HG03558 (cell line): ENCODE results near the gene MARS1.
A peak's percentile ranks its signal among the peaks of the same experiment; 100 is the strongest.

Experiments used
- ATAC-seq: cut with Tn5 transposase; IDR thresholded peaks from one replicate; pipeline ENCODE4 v1.9.1; 2021; ENCODE audit warnings: moderate number of reproducible peaks; ENCODE audit not compliant: unreplicated experiment; ENCODE audit errors: extremely low read depth

Gene MARS1

DNA sequence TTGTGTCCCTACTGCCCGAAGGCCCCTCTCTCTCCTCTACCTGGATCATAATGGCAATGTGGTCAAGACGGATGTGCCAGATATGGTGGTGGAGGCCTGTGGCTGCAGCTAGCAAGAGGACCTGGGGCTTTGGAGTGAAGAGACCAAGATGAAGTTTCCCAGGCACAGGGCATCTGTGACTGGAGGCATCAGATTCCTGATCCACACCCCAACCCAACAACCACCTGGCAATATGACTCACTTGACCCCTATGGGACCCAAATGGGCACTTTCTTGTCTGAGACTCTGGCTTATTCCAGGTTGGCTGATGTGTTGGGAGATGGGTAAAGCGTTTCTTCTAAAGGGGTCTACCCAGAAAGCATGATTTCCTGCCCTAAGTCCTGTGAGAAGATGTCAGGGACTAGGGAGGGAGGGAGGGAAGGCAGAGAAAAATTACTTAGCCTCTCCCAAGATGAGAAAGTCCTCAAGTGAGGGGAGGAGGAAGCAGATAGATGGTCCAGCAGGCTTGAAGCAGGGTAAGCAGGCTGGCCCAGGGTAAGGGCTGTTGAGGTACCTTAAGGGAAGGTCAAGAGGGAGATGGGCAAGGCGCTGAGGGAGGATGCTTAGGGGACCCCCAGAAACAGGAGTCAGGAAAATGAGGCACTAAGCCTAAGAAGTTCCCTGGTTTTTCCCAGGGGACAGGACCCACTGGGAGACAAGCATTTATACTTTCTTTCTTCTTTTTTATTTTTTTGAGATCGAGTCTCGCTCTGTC, 31.0 kb upstream of the MARS1 start:
- ATAC-seq, result no peak

DNA sequence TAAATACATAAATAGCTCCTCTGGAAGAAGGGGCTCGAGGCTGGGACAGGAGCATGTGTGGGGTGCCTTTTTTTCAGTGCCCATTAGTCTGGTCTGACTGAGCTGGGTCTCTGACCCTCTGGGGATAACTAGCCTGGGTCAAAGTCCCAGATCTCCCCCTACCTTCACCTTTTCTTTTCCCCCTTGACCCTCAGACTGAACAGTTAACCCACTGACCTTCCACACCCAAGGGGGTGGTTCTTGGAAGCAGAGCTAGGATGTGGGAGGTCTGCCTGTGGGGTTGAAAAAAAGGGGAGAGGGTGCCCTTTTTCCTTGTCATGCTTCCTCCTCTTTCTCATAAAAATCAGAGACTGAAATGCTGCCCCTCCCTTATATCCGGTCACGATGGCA, 29.2 kb upstream of the MARS1 start:
- ATAC-seq, result no peak

DNA sequence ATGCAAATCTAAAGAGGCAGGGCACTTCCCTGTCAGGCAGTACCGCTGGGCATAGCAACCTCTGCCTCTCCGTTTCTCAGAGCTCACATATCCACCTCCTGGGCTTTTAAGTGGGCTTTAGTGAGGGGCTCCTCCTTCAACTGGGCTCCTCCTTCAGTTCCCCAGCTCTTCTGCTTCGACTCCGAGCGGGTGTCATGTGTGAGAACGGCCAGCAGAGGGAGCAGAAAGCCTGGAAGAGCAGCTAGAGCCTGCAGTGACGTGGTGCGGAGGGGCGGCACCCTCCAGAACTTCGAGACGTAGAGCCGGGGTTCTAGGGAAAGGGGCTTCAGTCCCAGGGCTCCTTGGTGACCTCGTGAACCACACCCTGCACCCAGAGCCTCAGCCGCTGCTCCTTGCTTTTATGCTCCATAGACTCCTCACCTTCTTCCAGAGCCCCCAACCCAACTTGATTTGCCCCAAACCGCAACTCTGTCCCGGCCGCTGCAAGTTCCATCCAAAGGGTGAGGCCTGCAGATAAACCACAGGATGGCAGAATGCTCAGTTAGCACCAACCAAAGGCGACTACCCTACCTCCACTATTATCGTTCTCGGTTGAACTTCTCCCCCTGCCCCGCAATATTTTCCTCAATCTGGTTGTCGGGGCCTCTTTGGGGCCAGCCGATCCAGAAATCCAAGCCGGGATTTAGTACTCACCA, 28.7 kb upstream of the MARS1 start:
- peak; percentile 27 for ATAC-seq

DNA sequence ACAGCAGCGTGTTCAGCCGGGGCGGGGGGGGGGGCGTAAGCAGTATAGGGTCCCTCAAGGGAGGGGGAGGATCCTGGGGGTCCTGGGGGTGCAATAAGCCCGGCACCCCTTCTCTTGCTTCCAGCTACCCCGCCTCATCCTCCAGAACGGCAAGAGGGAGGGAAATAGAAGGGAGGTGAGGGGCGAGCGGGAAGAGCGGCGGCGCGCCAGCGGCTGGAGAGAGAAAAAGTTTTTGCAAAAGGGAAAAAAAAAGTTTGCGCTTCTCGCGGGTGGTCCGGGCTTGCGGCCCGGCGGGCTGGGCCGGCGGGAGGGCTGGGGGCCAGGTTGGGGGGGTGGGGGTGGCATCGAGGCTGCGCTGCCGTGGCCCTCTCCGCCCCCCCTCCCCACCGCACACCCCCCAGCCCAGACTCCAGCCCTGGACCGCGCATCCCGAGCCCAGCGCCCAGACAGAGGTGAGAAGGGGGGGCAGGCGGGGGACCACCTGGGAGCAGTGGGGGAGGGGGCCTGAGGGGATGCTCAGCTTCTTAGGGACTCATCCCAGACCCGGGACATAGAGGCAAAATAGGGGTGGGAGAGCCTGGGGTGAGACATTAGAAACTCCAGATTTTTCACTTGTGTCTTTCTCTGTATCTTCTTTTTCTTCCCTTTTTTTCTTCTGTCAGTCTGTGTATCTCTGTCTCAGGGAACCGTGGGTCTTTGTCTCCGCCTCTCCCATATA, 28.0 kb upstream of the MARS1 start, which contains the start of gene GLI1:
TSS of gene GLI1 (plus strand) at position 36 of the 718 bp plus-strand sequence. CDS start 3,907 bp downstream, outside the sequence.
- ATAC-seq, result no peak

DNA sequence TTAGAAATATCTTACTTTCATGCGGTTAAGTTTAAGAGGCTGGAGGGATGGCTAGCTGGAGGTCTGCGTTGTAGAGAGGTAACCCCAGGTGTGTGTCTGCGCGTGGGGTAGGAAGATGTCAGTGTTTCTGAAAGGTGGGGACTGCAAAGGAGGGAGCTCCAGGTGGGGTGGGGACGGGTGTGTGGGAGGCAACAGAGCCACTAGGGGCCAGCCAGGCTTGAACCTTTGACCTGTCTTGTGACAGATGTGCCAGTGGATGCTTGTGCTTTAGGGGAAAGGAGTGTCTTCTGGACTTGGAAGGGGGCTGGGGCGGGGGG, 27.4 kb upstream of the MARS1 start:
- ATAC-seq, result no peak

DNA sequence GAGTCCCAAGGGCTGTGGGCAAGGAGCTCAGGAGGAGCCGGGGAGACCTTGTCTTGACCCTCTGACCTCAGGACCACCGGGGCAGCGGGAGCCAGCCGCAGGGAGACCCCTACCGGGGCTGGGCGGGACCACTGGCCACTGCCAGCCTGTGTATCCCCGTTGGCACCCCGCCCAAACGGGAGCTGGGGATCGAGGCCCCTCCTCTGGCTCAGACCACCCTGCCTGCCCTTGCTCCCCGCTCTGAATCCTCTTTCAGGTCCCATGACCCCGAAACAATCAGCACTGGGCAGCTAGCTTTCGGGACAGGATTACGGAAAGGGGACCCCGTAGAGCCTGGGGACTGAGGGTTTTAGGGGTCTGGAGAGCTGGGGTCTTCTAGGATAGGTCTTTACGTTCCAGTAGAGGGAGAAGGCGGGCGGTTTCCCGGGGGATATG, 27.0 kb upstream of the MARS1 start:
- ATAC-seq, result no peak

DNA sequence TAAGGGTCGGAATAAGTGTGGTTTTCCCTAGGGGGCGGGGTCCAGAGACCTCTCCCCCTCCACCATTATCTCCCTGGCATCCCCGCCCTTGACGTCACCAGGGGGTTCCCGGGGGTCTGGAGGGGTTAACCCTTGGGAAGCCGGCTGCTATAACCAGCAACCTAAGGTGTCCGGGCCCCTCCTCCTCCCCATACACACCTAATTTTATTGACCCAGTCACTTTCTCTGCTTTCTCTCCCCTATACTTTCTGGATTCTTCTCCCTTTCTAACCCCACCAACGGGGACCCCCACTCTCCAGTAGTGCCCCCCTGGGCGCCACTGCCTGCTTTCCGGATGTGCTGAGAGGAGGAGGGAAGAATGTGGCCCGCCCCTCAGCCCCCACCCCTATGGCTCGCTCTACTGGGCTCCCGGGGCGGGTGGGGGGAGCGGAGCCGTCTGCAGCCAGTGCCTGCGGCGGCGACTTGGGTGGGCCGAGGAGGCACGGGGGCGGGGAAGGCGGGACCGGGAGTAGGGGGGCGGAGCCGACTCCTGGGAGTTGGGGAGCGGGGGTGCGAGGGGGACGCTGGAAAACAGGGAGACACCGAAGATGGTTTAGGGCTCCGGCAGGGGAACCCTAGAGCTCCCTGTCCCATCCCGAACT, 26.5 kb upstream of the MARS1 start:
- ATAC-seq, result no peak

DNA sequence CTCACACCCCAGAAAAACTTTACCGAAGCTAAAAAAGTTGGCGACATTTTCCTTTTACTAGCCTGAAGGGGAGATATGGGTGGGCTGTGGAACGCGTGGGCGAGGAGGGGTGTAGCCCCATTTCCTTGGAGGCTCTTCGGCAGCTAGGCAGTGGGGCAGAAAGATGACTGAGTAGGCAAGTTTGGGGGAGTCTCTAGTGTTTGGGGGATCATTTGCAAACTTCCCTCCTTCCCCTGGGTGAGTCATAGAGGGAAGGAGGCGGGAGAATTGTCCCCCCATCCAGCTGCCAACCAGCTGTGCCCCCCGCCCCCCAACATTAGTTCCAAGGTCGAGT, 26.0 kb upstream of the MARS1 start:
- no peak for ATAC-seq

DNA sequence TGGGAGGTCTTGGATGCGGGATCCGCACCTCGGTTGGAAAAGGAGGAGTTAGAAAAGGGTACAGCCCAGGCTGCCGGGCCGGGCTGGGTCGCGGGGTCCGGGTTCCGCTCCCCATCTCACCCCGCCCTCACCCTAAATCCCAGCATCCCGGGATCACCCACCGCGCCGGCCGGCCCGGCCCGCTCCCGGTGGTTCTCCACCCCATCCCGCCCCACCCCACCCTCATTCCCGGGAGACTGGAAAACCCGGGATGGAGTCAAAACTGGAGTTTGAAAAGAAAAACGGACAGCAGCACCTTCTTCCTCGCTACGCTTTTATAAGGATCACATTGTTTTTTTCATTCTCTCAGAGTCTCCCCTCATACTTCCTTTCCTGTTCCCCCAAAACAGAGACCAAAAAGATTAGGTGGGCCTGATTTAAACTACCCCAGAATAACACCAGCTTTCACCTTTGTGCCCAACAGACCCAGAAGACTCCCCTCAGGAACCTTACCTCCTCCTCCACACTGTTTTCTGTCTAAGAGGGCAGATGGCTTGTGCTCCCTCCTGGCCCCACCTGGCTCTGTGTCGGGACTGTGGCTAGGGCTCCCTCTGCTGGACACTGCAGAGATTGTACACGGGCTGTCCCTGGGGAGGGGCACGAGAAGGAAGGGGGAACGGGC, 25.5 kb upstream of the MARS1 start:
- peak; percentile 40 for ATAC-seq

DNA sequence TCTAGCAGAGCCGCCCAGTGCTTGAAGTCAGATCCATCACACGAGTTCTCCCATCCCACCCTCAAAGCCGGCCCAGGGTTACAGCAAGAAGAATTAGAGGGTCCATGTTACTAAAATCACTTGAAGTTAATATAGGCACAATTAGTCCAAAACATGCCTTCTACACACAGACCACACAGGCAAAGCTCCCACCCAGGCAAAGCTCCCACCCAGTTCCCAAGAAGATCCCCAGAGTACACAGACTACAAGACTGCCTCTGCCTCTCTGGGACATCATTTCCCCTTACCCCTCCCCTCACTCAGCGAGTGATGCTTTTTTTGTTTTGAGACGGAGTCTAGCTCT, 25.0 kb upstream of the MARS1 start:
- ATAC-seq, result no peak

DNA sequence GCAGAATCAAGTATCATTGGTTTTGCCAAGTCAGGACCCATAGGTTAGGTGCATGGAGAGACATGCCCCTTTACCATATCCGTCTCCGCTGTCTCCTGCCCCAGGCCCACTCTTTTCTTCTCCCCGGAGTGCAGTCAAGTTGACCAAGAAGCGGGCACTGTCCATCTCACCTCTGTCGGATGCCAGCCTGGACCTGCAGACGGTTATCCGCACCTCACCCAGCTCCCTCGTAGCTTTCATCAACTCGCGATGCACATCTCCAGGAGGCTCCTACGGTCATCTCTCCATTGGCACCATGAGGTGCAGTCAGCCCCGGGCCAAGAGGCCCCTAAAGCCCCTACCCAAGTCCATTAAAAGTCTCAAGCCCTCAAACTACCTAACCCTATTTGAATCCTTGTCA, 23.3 kb upstream of the MARS1 start:
- ATAC-seq, result no peak

DNA sequence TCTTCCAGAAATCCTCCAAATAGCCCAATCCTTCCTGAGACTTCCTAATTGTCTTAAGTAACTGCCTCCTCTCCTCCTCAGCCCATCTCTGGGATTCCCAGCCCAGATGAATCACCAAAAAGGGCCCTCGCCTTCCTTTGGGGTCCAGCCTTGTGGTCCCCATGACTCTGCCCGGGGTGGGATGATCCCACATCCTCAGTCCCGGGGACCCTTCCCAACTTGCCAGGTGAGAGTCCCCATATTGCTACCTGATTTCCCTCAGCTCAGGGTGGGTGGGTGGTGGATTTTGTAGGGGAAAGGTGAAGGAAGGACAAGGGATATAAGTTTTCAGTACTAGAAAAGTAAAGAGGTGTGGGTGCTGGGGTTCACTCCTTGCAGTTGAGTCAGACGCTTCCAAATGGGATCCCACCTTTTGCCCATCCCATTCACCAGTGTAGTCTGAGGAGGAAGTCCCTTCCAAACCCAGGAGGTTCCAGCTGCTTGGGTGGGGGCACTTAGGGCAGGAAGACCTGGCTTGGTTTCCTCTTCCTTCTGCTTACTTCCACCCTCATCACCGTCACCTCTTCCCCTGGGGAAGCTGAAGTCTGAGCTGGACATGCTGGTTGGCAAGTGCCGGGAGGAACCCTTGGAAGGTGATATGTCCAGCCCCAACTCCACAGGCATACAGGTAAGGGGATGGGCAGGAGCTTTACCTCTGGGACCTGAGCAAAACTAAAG, 22.7 kb upstream of the MARS1 start:
- no peak for ATAC-seq

DNA sequence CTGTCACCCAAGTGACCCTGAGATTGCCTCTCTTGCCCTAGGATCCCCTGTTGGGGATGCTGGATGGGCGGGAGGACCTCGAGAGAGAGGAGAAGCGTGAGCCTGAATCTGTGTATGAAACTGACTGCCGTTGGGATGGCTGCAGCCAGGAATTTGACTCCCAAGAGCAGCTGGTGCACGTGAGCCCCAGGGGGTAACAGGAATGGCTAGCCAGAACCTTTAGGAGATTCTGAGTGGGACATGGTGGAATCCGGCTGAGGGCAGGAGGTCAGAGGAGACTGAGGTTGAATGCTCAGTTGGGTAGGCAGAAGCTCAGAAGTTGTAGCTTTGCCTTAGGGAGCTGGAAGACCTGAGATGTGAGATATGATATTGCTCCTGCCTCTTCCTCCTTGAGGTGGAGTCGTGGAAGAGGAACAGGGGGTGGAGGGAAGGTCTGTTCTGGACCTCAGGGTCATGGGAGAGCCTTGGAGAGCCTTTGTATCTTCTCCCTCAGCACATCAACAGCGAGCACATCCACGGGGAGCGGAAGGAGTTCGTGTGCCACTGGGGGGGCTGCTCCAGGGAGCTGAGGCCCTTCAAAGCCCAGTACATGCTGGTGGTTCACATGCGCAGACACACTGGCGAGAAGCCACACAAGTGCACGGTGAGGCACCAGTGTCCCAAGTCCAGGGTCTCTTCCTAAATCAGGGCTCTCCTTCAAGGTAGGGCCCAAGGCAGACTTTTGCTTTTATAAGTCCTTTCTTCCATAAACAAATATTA, 21.9 kb upstream of the MARS1 start:
- ATAC-seq, result no peak

DNA sequence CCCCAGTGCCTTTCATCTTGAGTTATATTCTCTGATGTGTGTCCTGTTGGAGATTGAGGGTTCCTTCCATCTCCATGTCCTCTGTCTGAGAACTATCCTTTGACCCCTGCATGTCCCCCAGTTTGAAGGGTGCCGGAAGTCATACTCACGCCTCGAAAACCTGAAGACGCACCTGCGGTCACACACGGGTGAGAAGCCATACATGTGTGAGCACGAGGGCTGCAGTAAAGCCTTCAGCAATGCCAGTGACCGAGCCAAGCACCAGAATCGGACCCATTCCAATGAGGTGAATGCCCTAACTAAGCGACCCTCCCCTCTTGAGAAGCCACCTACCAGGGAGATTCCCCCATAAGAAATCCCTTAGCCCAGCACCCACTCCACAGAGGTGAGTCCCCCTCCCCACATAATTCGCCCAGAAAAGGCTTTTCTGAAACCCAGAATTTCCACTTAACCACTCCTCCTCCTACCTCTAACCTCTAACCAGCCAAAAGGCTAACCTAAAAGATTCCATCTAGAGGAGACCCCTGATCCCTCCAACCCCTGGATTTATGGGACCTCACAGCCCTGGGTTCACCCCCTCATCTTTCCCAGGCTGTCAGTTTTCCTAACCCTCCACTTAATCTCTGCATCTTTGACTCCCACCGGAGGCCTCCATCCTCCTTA, 20.5 kb upstream of the MARS1 start:
- no peak for ATAC-seq

DNA sequence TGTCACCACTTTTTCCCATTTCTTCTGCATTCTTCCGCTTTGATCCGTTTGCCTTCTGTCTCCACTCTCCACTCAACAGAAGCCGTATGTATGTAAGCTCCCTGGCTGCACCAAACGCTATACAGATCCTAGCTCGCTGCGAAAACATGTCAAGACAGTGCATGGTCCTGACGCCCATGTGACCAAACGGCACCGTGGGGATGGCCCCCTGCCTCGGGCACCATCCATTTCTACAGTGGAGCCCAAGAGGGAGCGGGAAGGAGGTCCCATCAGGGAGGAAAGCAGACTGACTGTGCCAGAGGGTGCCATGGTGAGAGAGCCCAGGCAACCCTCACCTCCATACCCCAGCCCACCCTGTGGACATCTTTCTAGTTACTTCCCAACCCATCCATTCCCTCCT, 20.0 kb upstream of the MARS1 start:
- ATAC-seq, result no peak

DNA sequence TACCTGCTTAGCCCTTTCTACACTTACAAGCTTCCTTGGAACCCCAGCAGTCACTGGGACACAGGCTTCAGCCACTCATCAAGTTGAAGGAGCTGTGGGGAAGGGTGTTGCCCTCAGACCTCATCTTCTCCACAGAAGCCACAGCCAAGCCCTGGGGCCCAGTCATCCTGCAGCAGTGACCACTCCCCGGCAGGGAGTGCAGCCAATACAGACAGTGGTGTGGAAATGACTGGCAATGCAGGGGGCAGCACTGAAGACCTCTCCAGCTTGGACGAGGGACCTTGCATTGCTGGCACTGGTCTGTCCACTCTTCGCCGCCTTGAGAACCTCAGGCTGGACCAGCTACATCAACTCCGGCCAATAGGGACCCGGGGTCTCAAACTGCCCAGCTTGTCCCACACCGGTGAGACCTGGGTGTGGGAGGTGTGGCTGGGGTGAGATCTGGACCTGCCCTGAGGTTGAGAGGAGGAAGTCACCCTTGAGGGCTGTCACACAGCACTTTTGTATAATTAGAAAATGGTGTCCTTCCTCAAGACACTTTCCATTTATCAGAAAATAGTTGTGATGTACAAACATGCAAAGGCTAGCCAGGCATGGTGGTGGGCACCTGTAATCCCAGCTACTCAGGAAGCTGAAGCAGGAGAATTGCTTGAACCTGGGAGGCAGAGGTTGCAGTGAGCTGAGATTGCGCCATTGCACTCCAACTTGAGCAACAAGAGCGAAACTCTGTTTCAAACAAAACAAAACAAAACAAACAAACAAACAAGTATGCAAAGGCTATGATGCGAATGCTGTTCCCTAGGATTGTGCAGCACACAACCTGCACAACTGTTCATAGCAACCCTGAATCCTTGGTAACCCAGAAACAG, 18.3 kb upstream of the MARS1 start:
- ATAC-seq, result no peak

DNA sequence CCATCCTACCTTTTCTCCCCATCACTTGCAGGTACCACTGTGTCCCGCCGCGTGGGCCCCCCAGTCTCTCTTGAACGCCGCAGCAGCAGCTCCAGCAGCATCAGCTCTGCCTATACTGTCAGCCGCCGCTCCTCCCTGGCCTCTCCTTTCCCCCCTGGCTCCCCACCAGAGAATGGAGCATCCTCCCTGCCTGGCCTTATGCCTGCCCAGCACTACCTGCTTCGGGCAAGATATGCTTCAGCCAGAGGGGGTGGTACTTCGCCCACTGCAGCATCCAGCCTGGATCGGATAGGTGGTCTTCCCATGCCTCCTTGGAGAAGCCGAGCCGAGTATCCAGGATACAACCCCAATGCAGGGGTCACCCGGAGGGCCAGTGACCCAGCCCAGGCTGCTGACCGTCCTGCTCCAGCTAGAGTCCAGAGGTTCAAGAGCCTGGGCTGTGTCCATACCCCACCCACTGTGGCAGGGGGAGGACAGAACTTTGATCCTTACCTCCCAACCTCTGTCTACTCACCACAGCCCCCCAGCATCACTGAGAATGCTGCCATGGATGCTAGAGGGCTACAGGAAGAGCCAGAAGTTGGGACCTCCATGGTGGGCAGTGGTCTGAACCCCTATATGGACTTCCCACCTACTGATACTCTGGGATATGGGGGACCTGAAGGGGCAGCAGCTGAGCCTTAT, 17.4 kb upstream of the MARS1 start:
- no peak for ATAC-seq
